Ascending aorta (tissue), 2 donors: ENCODE data around the gene UBE2O. TPM values are rescaled to one million over a fixed set of nuclear protein-coding genes. Genes with fewer than 3 reads are reported as not detected.
A peak's percentile ranks its signal among the peaks of the same experiment; 100 is the strongest.

Experiments
- DNase-seq, 2 donors: peaks; one replicate each; pipeline ENCODE4 v3.0.0-alpha.2; 2019; ENCODE audit warnings: low spot score in 2 of 2
- H3K27ac ChIP-seq, 2 donors: fragments of 200-600 bp; sonication (generic); one replicate each; pipeline ENCODE4 v1.5.1; 2016 to 2017; ENCODE audit warnings: mild to moderate bottlenecking in 1 of 2
- H3K27me3 ChIP-seq: fragments of 200-600 bp; sonication (generic); one replicate; pipeline ENCODE4 v1.5.1; 2017
- H3K36me3 ChIP-seq, 2 donors: fragments of 200-600 bp; sonication (generic); one replicate each; pipeline ENCODE4 v1.5.1; 2016
- H3K4me1 ChIP-seq, 2 donors: fragments of 200-600 bp; sonication (generic); one replicate each; pipeline ENCODE4 v1.5.1; 2016 to 2017; ENCODE audit warnings: mild to moderate bottlenecking in 1 of 2
- H3K4me3 ChIP-seq, 2 donors: fragments of 200-600 bp; sonication (generic); one replicate each; pipeline ENCODE4 v1.5.1; 2016 to 2017; ENCODE audit warnings: mild to moderate bottlenecking in 1 of 2
- H3K9me3 ChIP-seq, 2 donors: fragments of 200-600 bp; sonication (generic); one replicate each; pipeline ENCODE4 v1.5.1; 2016
- CTCF ChIP-seq, 3 experiments: fragments of 200-600 bp in 2 of 3; fragments of 450-650 bp in 1 of 3; sonication (generic) in 2 of 3; IDR thresholded peaks; one replicate each; pipeline ENCODE4 v1.5.1; 2016 to 2019; ENCODE audit warnings: antibody characterized with exemption in 3 of 3, mild to moderate bottlenecking in 1 of 3, moderate library complexity in 1 of 3
- intact Hi-C: fragments of 100-400 bp; cut with DNase I; formaldehyde crosslinking; loops from one replicate; pipeline ENCODE4 v1.15.1; 2023
- total RNA-seq: library from RNA; depleted of rRNA; stranded (reverse); fragments of >200 nt; gene quantifications from one replicate; pipeline ENCODE4 v1.1.0, GENCODE V29; 2016

Gene UBE2O
- total RNA-seq, 1 donor from 2014 or later: 19.6 TPM

- Histone ChIP-seq H3K36me3 (peaks cover 0 to 3% of the 10 kb centered on the region in 2 donors), H3K4me1 (peaks cover 4 to 8% of the 10 kb centered on the region in 2 donors), H3K4me3 (no peak overlapping the region), H3K27me3 (no peaks in the 10 kb centered on the region), H3K9me3 (no peaks in the 10 kb centered on the region), H3K27ac (no peak overlapping the region)
- intact Hi-C loops: no loop called here
- no peak for TF ChIP-seq CTCF (IDR thresholded peaks at IDR 0.05)
- DNase-seq: no peak
Observed at GRCh38 chr17:76411247-76411646, 41.7 kb downstream of the UBE2O start.

- Histone ChIP-seq H3K36me3 (peaks cover 0 to 3% of the 10 kb centered on the region in 2 donors), H3K27me3 (no peaks in the 10 kb centered on the region), H3K4me1 (peaks cover 4 to 11% of the 10 kb centered on the region in 2 donors), H3K27ac (no peak overlapping the region), H3K4me3 (no peak overlapping the region), H3K9me3 (no peaks in the 10 kb centered on the region)
- no peak for DNase-seq
- no peak for TF ChIP-seq CTCF (IDR thresholded peaks at IDR 0.05)
- intact Hi-C loops: no loop called here
Observed at GRCh38 chr17:76410328-76410965, 42.5 kb downstream of the UBE2O start.

GRCh38 chr17:76408037-76408849, 44.7 kb downstream of the UBE2O start:
- intact Hi-C loops: loop anchor here (1.0 kb wide), 1 partner anchor 98 kb away; no protein-coding TSS in a partner anchor
- DNase-seq: no peak
- H3K4me3 ChIP-seq: no peak overlapping the region
- H3K9me3 ChIP-seq: no peaks in the 10 kb centered on the region
- no peaks in the 10 kb centered on the region for H3K27me3 ChIP-seq
- peaks cover 6 to 22% of the 10 kb centered on the region in 2 donors for H3K36me3 ChIP-seq
- peak; percentile 33 to 77 (median 50) for TF ChIP-seq CTCF (IDR thresholded peaks at IDR 0.05)
- H3K4me1 ChIP-seq: peaks cover 0 to 5% of the 10 kb centered on the region in 2 donors
- no peak overlapping the region for H3K27ac ChIP-seq

GRCh38 chr17:76407509-76407908, 45.4 kb downstream of the UBE2O start:
- H3K36me3 ChIP-seq: peaks cover 11 to 29% of the 10 kb centered on the region in 2 donors
- peaks cover 0 to 5% of the 10 kb centered on the region in 2 donors for H3K4me1 ChIP-seq
- H3K27me3 ChIP-seq: no peaks in the 10 kb centered on the region

More at GRCh38 chr17:76407509-76407908, 45.4 kb downstream of the UBE2O start:
- H3K27ac ChIP-seq: no peak overlapping the region
- TF ChIP-seq CTCF (IDR thresholded peaks at IDR 0.05): no peak
- H3K9me3 ChIP-seq: no peaks in the 10 kb centered on the region
- no peak overlapping the region for H3K4me3 ChIP-seq
- intact Hi-C loops: no loop called here
- DNase-seq: no peak
